ENCODE measurements around the gene TTC34. TPM values are rescaled to one million over a fixed set of nuclear protein-coding genes. Genes with fewer than 3 reads are reported as not detected.

Gene TTC34
- total RNA-seq, 1 experiment from 2014 or later: 1.3 TPM

DNA sequence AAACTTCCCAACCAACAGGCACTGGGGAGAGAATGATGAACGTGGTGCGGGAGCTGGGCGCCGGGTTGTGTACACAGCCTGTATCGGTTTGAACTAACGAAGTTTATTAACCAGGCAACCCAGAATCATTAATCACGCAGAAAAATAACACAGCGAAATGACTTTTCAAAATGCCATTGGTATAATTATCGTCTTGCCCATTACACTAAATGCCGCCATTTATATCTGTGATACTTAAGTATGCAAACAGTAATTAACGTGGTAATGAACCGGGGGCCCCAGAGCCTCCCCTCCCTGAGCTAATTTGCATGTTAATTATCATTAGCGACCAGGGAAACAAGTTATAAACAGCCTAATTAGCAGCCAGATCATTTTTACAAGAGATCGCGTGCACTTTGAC lies 5.1 kb upstream of the TTC34 start:
- H3K9me2 ChIP-seq (ENCODE audit: insufficient read depth): no peaks in the 10 kb centered on the region
- DNase-seq (ENCODE audit: low read depth, low spot score) (no peak), ATAC-seq (no peak)
- H3K36me3 ChIP-seq (ENCODE audit: control insufficient read depth in 1 of 2, insufficient read depth in 2 of 2, low read length in 2 of 2): no peaks in the 10 kb centered on the region
- no TSS peak for BruUV-seq (replicated peaks)
- no peak overlapping the region for H3K4me3 ChIP-seq (replicated peaks in 1 of 2; ENCODE audit: low read depth in 1 of 2, low read length in 2 of 2)
- POLR2A ChIA-PET: no interaction called here
- no peak overlapping the region for H2AFZ ChIP-seq (ENCODE audit: low read depth, low read length, poor library complexity, severe bottlenecking)
- H3K4me1 ChIP-seq (ENCODE audit: control insufficient read depth in 1 of 2, insufficient read depth in 2 of 2, low read length in 2 of 2): no peaks in the 10 kb centered on the region
- no peaks in the 10 kb centered on the region for H3K27me3 ChIP-seq (ENCODE audit: insufficient read depth, low read length)
- H3K27ac ChIP-seq (ENCODE audit: low read depth, low read length): no peak overlapping the region
- intact Hi-C loops (cut with micrococcal nuclease): no loop called here
- RAD21 ChIA-PET (ENCODE audit: low non-redundant PET in 1 of 2, low total read pairs in 2 of 2, uncharacterized antibody in 2 of 2, unreplicated experiment in 2 of 2): no interaction called here
- CTCF ChIA-PET: no interaction called here
- H3K79me2 ChIP-seq (ENCODE audit: insufficient read depth, low read length): no peaks in the 10 kb centered on the region
- H3K9ac ChIP-seq (ENCODE audit: low read length): no peak overlapping the region
- no peaks in the 10 kb centered on the region for H3K9me3 ChIP-seq (ENCODE audit: control insufficient read depth in 1 of 2, insufficient read depth in 1 of 2, low read depth in 1 of 2, low read length in 2 of 2)
- no peak overlapping the region for H3K4me2 ChIP-seq (ENCODE audit: low read length)
- TF ChIP-seq, protein P1, sequence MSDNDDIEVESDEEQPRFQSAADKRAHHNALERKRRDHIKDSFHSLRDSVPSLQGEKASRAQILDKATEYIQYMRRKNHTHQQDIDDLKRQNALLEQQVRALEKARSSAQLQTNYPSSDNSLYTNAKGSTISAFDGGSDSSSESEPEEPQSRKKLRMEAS (IDR thresholded peaks at IDR 0.05): no peak
- TF ChIP-seq FOSL1 (IDR thresholded peaks at IDR 0.05; ENCODE audit: low read depth): no peak
- TF ChIP-seq, protein P2, sequence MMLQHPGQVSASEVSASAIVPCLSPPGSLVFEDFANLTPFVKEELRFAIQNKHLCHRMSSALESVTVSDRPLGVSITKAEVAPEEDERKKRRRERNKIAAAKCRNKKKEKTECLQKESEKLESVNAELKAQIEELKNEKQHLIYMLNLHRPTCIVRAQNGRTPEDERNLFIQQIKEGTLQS (IDR thresholded peaks at IDR 0.05): no peak
- no peak for TF ChIP-seq SP1 (IDR thresholded peaks at IDR 0.05; ENCODE audit: low read depth)
- no peak for TF ChIP-seq SRF (IDR thresholded peaks at IDR 0.05; ENCODE audit: low read depth)
- TF ChIP-seq ELF1 (IDR thresholded peaks at IDR 0.05; ENCODE audit: borderline replicate concordance, low read depth): no peak
- no peak for TF ChIP-seq YY1 (IDR thresholded peaks at IDR 0.05; ENCODE audit: extremely low read depth, insufficient replicate concordance, low read depth, low read length)
- TF ChIP-seq POLR2A (IDR thresholded peaks at IDR 0.05; ENCODE audit: borderline replicate concordance, extremely low read depth, insufficient read depth, insufficient read length): no peak
- TF ChIP-seq CEBPB (IDR thresholded peaks at IDR 0.05; ENCODE audit: low read depth): no peak
- no peak for TF ChIP-seq EZH2phosphoT487 (IDR thresholded peaks at IDR 0.05; ENCODE audit: borderline replicate concordance)
- no peaks in the 10 kb centered on the region for H4K20me1 ChIP-seq (ENCODE audit: insufficient read depth)

GRCh38 chr1:2805801-2806430 lies 4.4 kb upstream of the TTC34 start:
- Histone ChIP-seq H3K9me3 (ENCODE audit: control insufficient read depth in 1 of 2, insufficient read depth in 1 of 2, low read depth in 1 of 2, low read length in 2 of 2) (no peaks in the 10 kb centered on the region), H2AFZ (ENCODE audit: low read depth, low read length, poor library complexity, severe bottlenecking) (no peak overlapping the region), H3K9ac (ENCODE audit: low read length) (no peak overlapping the region), H3K4me1 (ENCODE audit: control insufficient read depth in 1 of 2, insufficient read depth in 2 of 2, low read length in 2 of 2) (0 out of 4 replicates have a peak, but pooled peaks cover 0 to 4% of the 10 kb centered on the region in 2 experiments), H3K79me2 (ENCODE audit: insufficient read depth, low read length) (no peaks in the 10 kb centered on the region), H3K9me2 (ENCODE audit: insufficient read depth) (no peaks in the 10 kb centered on the region), H3K36me3 (ENCODE audit: control insufficient read depth in 1 of 2, insufficient read depth in 2 of 2, low read length in 2 of 2) (no peaks in the 10 kb centered on the region), H3K4me2 (ENCODE audit: low read length) (no peak overlapping the region), H3K27ac (ENCODE audit: low read depth, low read length) (no peak overlapping the region), H3K4me3 (replicated peaks in 1 of 2; ENCODE audit: low read depth in 1 of 2, low read length in 2 of 2) (no peak overlapping the region), H4K20me1 (ENCODE audit: insufficient read depth) (no peaks in the 10 kb centered on the region), H3K27me3 (ENCODE audit: insufficient read depth, low read length) (no peaks in the 10 kb centered on the region)
- DNase-seq (ENCODE audit: low read depth, low spot score) (no peak), ATAC-seq (no peak)
- POLR2A ChIA-PET: no interaction called here
- CTCF ChIA-PET: no interaction called here
- BruUV-seq (replicated peaks): no TSS peak
- RAD21 ChIA-PET (ENCODE audit: low non-redundant PET in 1 of 2, low total read pairs in 2 of 2, uncharacterized antibody in 2 of 2, unreplicated experiment in 2 of 2): no interaction called here
- intact Hi-C loops (cut with micrococcal nuclease): no loop called here
- TF ChIP-seq, protein P2 (IDR thresholded peaks at IDR 0.05): no peak
- no peak for TF ChIP-seq JUND (IDR thresholded peaks at IDR 0.05)
- no peak for TF ChIP-seq EGR1 (IDR thresholded peaks at IDR 0.05; ENCODE audit: low read depth)
- no peak for TF ChIP-seq ZNF274 (IDR thresholded peaks at IDR 0.05; ENCODE audit: low read depth, low read length)
- no peak for TF ChIP-seq POLR2AphosphoS5 (IDR thresholded peaks at IDR 0.05; ENCODE audit: low read depth, low read length)
- TF ChIP-seq FOSL1 (IDR thresholded peaks at IDR 0.05; ENCODE audit: low read depth): no peak
- TF ChIP-seq SIN3A (IDR thresholded peaks at IDR 0.05; ENCODE audit: low read depth): no peak
- no peak for TF ChIP-seq CEBPB (IDR thresholded peaks at IDR 0.05; ENCODE audit: low read depth)
- TF ChIP-seq, protein P1 (IDR thresholded peaks at IDR 0.05): no peak
- no peak for TF ChIP-seq RAD21 (IDR thresholded peaks at IDR 0.05; ENCODE audit: low read depth)
- TF ChIP-seq EZH2phosphoT487 (IDR thresholded peaks at IDR 0.05; ENCODE audit: borderline replicate concordance): no peak
- no peak for TF ChIP-seq POLR2A (IDR thresholded peaks at IDR 0.05; ENCODE audit: borderline replicate concordance, extremely low read depth, insufficient read depth, insufficient read length)
- TF ChIP-seq CBX3 (IDR thresholded peaks at IDR 0.05; ENCODE audit: low read depth): no peak
- TF ChIP-seq REST (IDR thresholded peaks at IDR 0.05; ENCODE audit: low read depth): no peak
